ENCODE results near the gene SLC34A2. TPM values are rescaled to one million over a fixed set of nuclear protein-coding genes. Genes with fewer than 3 reads are reported as not detected.

The SLC34A2 gene
- total RNA-seq, 4 donors from 2014 or later = 1.3 to 4.0 (median 2.3) TPM

GRCh38 chr4:25696409-25696808 is 40.8 kb downstream of the SLC34A2 start:
- TF ChIP-seq POLR2A (IDR thresholded peaks at IDR 0.05) = no peak
- TF ChIP-seq, protein P1, sequence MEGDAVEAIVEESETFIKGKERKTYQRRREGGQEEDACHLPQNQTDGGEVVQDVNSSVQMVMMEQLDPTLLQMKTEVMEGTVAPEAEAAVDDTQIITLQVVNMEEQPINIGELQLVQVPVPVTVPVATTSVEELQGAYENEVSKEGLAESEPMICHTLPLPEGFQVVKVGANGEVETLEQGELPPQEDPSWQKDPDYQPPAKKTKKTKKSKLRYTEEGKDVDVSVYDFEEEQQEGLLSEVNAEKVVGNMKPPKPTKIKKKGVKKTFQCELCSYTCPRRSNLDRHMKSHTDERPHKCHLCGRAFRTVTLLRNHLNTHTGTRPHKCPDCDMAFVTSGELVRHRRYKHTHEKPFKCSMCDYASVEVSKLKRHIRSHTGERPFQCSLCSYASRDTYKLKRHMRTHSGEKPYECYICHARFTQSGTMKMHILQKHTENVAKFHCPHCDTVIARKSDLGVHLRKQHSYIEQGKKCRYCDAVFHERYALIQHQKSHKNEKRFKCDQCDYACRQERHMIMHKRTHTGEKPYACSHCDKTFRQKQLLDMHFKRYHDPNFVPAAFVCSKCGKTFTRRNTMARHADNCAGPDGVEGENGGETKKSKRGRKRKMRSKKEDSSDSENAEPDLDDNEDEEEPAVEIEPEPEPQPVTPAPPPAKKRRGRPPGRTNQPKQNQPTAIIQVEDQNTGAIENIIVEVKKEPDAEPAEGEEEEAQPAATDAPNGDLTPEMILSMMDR (IDR thresholded peaks at IDR 0.05) = no peak
- 76 to 78% methylated on average over 5 of the region's 5 CpGs for WGBS, 2 donors
- DNase-seq (ENCODE audit: low spot score in 2 of 2) = peak in 1 of 2 donors; percentile 21
- intact Hi-C loops (cut with DNase I; ENCODE audit: low total_unique reads) = no loop called here
- no peak overlapping the region for H3K4me3 ChIP-seq (ENCODE audit: low read depth, poor library complexity, severe bottlenecking)

- no peak for TF ChIP-seq POLR2A (IDR thresholded peaks at IDR 0.05)
- TF ChIP-seq, protein P1 (IDR thresholded peaks at IDR 0.05) = no peak
- intact Hi-C loops (cut with DNase I; ENCODE audit: low total_unique reads) = no loop called here
- DNase-seq (ENCODE audit: low spot score in 2 of 2) = peak in 1 of 2 donors; percentile 40
- 84 to 86% methylated on average over 5 of the region's 5 CpGs for WGBS, 2 donors
- H3K4me3 ChIP-seq (ENCODE audit: low read depth, poor library complexity, severe bottlenecking) = no peak overlapping the region
These were observed 41.9 kb downstream of the SLC34A2 start for GRCh38 chr4:25697516-25697915.

GRCh38 chr4:25700661-25701060 is 45.0 kb downstream of the SLC34A2 start:
- TF ChIP-seq, protein P1 (IDR thresholded peaks at IDR 0.05) = no peak
- no peak for TF ChIP-seq POLR2A (IDR thresholded peaks at IDR 0.05)
- no peak overlapping the region for H3K4me3 ChIP-seq (ENCODE audit: low read depth, poor library complexity, severe bottlenecking)
- WGBS, 2 donors = 93 to 94% methylated on average over 4 of the region's 4 CpGs
- intact Hi-C loops (cut with DNase I; ENCODE audit: low total_unique reads) = no loop called here
- DNase-seq (ENCODE audit: low spot score in 2 of 2) = no peak

GRCh38 chr4:25702848-25703247 is 47.2 kb downstream of the SLC34A2 start:
- WGBS, 2 donors = 25 to 37% methylated on average over 5 of the region's 5 CpGs
- intact Hi-C loops (cut with DNase I; ENCODE audit: low total_unique reads) = no loop called here
- no peak for TF ChIP-seq POLR2A (IDR thresholded peaks at IDR 0.05)
- TF ChIP-seq, protein P1 (IDR thresholded peaks at IDR 0.05) = no peak
- DNase-seq (ENCODE audit: low spot score in 2 of 2) = peak in 1 of 2 donors; percentile 28
- no peak overlapping the region for H3K4me3 ChIP-seq (ENCODE audit: low read depth, poor library complexity, severe bottlenecking)

GRCh38 chr4:25703731-25704388 is 48.2 kb downstream of the SLC34A2 start:
- 71 to 88% methylated on average over 3 of the region's 3 CpGs for WGBS, 2 donors
- DNase-seq (ENCODE audit: low spot score in 2 of 2) = no peak
- intact Hi-C loops (cut with DNase I; ENCODE audit: low total_unique reads) = no loop called here
- TF ChIP-seq, protein P1 (IDR thresholded peaks at IDR 0.05) = no peak
- no peak for TF ChIP-seq POLR2A (IDR thresholded peaks at IDR 0.05)
- no peak overlapping the region for H3K4me3 ChIP-seq (ENCODE audit: low read depth, poor library complexity, severe bottlenecking)

DNA sequence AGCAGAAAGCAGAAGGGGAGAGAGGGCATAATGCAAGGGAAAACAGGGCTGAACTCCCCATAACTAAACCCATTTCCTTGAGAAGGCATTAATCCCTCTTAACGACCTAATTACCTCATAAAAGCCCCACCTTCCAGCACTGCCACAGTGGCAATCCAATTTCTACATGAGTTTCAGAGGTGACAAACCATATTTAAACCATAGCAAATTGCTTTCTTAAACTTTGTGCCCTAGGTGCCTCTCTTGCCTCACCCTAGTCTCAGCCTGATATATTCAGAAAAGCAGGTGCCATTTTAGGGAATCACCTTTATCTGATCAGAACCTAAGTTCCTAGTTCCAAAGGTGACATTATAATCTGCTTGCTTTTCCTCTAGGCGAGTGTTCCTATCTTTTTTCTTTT is 48.9 kb downstream of the SLC34A2 start:
- 54 to 71% methylated on average over 2 of the region's 2 CpGs for WGBS, 2 donors
- H3K4me3 ChIP-seq (ENCODE audit: low read depth, poor library complexity, severe bottlenecking) = no peak overlapping the region
- TF ChIP-seq POLR2A (IDR thresholded peaks at IDR 0.05) = no peak
- TF ChIP-seq, protein P1 (IDR thresholded peaks at IDR 0.05) = no peak

More for the DNA sequence above, 48.9 kb downstream of the SLC34A2 start:
- no peak for DNase-seq (ENCODE audit: low spot score in 2 of 2)
- intact Hi-C loops (cut with DNase I; ENCODE audit: low total_unique reads) = no loop called here
